Measurements from ENCODE around the gene POLRMT. TPM values are rescaled to one million over a fixed set of nuclear protein-coding genes. Genes with fewer than 3 reads are reported as not detected.

Gene POLRMT
- total RNA-seq, 1 donor from 2014 or later = 55.5 TPM

- no peak for DNase-seq
- no peak for ATAC-seq
- intact Hi-C loops (cut with micrococcal nuclease) = no loop called here
Measured at GRCh38 chr19:651114-651818, 17.9 kb upstream of the POLRMT start.

GRCh38 chr19:650121-650520 lies 16.8 kb upstream of the POLRMT start:
- intact Hi-C loops (cut with micrococcal nuclease) = no loop called here
- DNase-seq (no peak), ATAC-seq (no peak)

DNA sequence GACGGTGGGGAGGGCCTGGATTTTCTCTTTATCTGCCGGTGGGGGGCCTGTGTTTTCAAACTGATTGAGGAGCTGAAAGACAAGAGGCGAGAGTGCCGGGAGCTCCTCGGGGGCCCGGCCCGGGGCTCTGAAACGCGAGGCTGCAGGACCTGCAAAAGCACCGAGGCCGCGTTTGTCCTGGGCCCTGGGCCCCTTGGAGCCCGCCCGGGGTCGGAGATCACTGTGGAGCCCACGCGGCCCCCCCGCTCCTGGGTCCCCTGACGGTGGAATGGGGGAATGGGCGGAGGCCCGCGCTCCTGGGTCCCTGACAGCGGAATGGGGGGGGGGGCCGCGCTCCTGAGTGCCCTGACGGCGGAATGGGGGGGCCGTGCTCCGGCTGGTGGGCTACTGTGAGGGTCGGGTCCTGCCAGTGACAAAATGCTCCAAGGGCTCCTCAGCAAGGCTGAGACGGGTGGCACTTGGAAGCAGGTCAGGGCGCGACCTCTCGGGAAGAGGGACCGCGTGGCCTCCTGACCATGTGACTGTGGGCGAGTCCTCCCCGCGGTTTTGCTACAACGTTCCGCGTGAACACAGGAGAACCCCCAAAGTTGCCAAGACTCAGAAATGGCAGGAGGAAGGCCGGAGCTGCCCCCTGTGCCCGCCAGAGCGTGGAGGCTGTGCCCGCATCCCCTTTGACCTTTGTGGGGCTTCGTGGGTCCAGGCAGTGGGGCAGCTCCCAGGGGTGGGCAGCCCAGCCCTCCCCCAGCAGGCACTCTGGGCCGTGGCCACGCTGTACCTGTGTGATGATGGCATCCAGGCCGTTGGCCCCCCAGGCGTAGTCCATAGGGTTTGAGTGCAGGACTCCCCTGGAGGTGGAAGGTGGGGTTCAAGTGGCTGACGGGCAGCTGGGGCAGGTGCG lies 15.8 kb upstream of the POLRMT start:
- intact Hi-C loops (cut with micrococcal nuclease) = no loop called here
- no peak for ATAC-seq
- DNase-seq = no peak

- intact Hi-C loops (cut with micrococcal nuclease) = no loop called here
- no peak for ATAC-seq
- DNase-seq = no peak
Measured at GRCh38 chr19:648305-648704, 15.0 kb upstream of the POLRMT start.

- DNase-seq (no peak), ATAC-seq (no peak)
- intact Hi-C loops (cut with micrococcal nuclease) = no loop called here
Measured at GRCh38 chr19:647566-648284, 14.4 kb upstream of the POLRMT start.

DNA sequence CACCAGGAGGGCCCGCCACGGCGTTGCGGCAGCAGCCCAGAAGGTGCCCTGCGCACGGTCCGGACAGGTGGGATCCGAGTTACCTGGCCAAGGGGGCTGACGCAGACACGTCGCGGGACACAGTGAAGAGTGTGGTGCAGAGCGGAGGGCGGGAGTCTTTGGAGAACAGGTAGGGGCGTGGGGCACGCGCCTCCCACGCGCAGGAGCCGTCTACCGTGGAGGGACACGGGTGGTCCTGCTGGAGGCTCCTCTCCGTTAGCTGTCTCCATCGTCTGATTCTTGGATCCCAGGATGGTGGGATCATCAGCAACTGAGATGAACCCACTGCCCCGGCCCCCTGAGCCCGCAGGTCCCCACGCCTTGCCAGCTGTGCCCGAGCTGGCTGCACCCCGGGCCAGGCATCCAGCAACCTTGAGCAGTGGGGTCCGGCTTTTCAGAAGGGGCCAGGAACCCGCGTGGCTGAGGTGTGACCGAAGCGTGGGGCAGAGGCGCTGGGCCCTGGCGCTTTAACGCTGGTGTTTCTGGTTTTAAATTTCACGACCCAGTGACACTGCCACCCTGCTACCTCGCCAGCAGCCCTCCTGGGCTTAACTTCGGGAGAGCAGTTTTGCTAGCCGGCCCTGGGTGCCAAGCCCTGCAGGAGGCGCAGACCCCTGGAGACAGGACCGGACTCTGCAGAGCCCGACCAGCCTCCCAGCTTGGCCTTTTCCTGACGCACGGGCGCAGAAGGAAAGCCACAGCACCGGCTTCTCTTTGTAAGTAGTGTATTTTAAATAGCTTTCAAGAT lies 13.6 kb upstream of the POLRMT start:
- DNase-seq (no peak), ATAC-seq (no peak)
- intact Hi-C loops (cut with micrococcal nuclease) = no loop called here

DNA sequence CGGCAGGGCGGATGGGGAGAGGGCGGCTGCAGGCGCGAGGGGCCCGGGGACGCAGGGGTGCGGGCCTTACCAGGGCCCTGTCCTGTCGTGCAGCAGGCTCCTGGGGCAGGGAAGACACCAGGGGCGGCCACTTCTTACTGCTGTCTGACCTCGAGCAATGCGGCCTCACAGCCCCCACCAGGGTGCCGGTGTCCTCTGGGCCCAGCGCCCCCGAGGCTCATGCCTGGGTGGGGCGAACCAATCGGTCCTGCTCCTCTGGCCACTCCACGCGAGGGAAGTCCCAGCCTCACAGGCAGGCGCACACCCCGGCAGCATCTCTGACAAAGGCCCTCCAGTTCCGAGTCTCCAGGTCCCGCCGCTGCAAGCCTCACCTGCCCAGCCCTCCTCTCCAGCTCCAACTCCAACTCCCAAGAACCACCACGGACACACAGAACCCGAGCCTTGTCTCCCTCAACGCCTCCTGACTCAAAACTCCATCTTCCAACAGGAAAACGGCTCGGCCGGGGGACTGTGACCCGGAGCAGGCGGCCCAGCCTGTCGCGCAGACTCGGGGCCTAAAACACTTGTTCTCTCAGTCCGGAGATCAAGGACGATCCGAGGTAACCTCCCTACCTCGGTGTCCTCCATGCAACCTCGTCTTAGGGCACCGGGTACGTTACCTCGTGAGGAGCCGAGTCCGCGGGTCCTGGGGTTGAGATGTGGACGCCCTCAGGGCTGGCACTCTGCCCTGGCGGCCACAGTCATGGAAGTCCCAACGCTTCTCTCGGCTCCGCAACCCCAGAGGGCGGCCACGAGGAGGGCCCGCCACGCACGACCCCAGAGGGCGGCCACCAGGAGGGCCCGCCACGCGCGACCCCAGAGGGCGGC lies 12.8 kb upstream of the POLRMT start:
- intact Hi-C loops (cut with micrococcal nuclease) = no loop called here
- DNase-seq (no peak), ATAC-seq (no peak)

GRCh38 chr19:644789-645188 lies 11.5 kb upstream of the POLRMT start:
- DNase-seq = no peak
- no peak for ATAC-seq
- intact Hi-C loops (cut with micrococcal nuclease) = no loop called here

GRCh38 chr19:644363-644762 lies 11.0 kb upstream of the POLRMT start:
- DNase-seq (no peak), ATAC-seq (no peak)
- intact Hi-C loops (cut with micrococcal nuclease) = no loop called here

DNA sequence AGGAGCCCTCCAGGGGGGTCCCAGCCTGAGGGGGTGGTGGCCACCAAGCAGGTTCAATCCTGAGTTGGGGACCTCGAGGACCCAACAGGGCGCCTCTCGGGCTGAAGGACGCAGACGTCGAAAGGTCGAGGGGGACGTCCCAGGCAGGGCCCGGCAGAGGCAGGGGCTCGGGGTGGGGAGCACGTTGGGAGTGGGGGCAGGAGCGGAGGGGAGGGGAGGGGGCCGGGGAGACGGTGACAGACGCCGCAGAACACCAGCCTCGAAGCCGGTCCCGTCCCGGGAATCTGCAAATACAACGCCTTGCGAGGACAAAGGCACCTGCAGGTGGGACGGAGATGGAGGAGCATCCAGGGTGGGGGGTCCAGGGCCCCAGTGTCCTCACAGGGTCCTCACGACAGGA lies 10.4 kb upstream of the POLRMT start:
- no peak for DNase-seq
- intact Hi-C loops (cut with micrococcal nuclease) = no loop called here
- ATAC-seq = no peak

DNA sequence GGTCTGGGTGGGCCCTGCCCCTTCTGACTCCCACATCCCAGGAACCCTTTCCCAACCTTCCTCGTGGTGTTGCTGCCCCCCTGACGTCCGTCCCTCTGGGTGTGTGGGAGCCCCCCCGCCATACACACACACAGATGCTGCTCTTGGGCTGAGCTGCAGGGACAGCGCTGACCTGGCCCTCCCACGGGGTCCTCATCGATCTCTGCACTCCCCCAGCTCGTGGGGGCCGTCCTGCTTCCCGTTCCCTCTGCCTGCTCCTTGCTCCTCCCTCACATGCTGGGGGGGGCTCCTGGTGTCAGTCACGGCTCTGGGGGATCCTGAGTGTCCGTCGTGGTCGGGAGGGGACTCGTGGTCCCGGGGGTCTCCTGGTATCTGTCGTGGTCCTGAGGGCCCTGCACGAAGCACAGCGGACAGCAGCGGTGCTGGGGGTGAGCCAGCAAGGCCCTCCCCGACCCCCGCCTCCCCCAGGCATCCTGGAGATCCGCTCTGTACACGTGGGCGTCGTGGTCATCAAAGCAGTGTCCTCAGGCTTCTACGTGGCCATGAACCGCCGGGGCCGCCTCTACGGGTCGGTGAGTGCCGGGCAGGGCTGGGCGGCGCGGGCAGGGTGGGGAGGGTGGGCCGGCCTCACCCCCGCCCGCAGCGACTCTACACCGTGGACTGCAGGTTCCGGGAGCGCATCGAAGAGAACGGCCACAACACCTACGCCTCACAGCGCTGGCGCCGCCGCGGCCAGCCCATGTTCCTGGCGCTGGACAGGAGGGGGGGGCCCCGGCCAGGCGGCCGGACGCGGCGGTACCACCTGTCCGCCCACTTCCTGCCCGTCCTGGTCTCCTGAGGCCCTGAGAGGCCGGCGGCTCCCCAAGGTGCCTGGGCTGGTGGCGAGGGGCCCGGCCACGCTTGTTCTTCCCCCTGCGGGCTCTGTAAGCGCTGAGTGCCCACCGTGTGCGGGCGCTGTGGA lies 9.7 kb upstream of the POLRMT start:
- DNase-seq = no peak
- intact Hi-C loops (cut with micrococcal nuclease) = no loop called here

DNA sequence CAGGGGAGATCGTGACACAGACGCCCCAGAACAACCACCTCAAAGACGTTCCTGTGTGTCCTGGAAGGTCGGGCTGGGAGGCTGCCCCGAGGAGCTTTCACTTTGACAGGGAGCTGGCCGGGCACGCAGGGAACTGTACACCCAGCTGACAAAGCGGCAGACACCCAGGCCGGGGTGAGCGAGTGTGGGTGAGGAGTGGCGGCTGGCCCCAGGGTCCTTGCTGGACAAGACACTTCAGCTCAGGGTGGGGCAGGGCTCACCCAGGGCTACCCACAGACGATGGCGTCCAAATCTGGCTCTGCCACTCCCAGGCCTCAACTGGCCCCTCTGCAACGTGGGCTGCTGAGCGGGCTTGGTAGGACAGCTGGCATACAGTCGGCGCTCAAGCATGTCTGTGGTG lies 8.4 kb upstream of the POLRMT start:
- intact Hi-C loops (cut with micrococcal nuclease) = no loop called here
- no peak for ATAC-seq
- no peak for DNase-seq

More for the DNA sequence above, 9.7 kb upstream of the POLRMT start:
- ATAC-seq = no peak

- intact Hi-C loops (cut with micrococcal nuclease) = no loop called here
- DNase-seq = no peak
- no peak for ATAC-seq
Measured at GRCh38 chr19:640606-641189, 7.4 kb upstream of the POLRMT start.

- ATAC-seq = no peak
- intact Hi-C loops (cut with micrococcal nuclease) = no loop called here
- DNase-seq = no peak
Measured at GRCh38 chr19:640161-640558, 6.8 kb upstream of the POLRMT start.

DNA sequence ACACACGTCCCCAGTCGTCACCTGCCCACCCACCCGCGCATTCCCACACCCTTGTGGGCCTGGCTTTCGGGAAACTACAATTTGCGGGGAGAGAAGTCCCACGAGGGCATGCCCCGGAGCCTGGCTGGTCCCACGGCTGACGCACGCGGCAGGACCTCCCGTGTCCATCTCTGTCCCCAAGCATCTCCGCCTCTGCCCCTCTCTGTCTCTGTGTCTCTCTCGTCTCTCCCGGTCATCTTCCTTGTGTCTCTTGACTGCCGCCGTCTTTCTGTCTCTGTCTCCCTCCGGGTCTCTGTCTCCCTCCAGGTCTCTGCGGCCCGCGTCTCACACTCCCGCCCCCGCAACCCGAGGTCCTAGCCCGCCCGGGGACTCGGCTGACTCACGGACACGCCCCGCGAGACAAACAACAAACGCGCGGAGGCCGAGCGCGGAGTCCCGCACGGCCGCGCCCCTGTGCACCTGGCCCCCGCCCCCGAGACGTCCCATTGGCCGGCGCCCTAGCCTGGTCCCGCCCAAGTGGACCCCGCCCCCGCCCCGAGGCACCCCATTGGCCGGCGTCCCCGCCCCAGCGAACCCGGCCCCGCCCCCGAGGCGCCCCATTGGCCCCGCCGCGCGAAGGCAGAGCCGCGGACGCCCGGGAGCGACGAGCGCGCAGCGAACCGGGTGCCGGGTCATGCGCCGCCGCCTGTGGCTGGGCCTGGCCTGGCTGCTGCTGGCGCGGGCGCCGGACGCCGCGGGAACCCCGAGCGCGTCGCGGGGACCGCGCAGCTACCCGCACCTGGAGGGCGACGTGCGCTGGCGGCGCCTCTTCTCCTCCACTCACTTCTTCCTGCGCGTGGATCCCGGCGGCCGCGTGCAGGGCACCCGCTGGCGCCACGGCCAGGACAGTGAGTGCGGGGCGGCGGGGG lies 6.2 kb upstream of the POLRMT start, which contains the start of gene FGF22:
FGF22 (plus strand) TSS at position 627 of the 908 bp plus-strand sequence; CDS start at position 674, 47 bp downstream.
- DNase-seq (peak; percentile 97), ATAC-seq (peak; percentile 94)
- intact Hi-C loops (cut with micrococcal nuclease) = no loop called here

- DNase-seq (no peak), ATAC-seq (no peak)
- intact Hi-C loops (cut with micrococcal nuclease) = no loop called here
Measured at GRCh38 chr19:638906-639252, 5.5 kb upstream of the POLRMT start.
